Stimulated activated naive CD8-positive, alpha-beta T cell treated with anti-CD3 and anti-CD28 coated beads, Interleukin-15, Interleukin-2, amounts not matched to agents 100 ng/mL and 50 ng/mL, for 24 hours (primary cell): ENCODE results near the gene WDR62.

Experiments used
- H3K27ac Mint-ChIP-seq: one replicate; pipeline ENCODE4 v1.8.0; 2021; ENCODE audit warnings: mild to moderate bottlenecking, mixed read lengths
- H3K27me3 Mint-ChIP-seq: one replicate; pipeline ENCODE4 v1.8.0; 2021; ENCODE audit warnings: mixed read lengths
- H3K36me3 Mint-ChIP-seq: one replicate; pipeline ENCODE4 v1.8.0; 2021; ENCODE audit warnings: low read depth, mixed read lengths
- H3K4me1 Mint-ChIP-seq: one replicate; pipeline ENCODE4 v1.8.0; 2021; ENCODE audit warnings: low read depth, mixed read lengths
- H3K4me3 Mint-ChIP-seq: one replicate; pipeline ENCODE4 v1.8.0; 2021; ENCODE audit warnings: mild to moderate bottlenecking, mixed read lengths
- H3K9me3 Mint-ChIP-seq: one replicate; pipeline ENCODE4 v1.8.0; 2021; ENCODE audit warnings: mixed read lengths

WDR62 gene

GRCh38 chr19:36151144-36152018, 96.7 kb downstream of the WDR62 start:
- Mint-ChIP-seq H3K36me3 (peaks cover 37% of the 10 kb centered on the region), H3K9me3 (no peaks in the 10 kb centered on the region), H3K4me1 (no peaks in the 10 kb centered on the region), H3K4me3 (no peak overlapping the region), H3K27me3 (no peaks in the 10 kb centered on the region), H3K27ac (no peak overlapping the region)

GRCh38 chr19:36152019-36152351, 97.3 kb downstream of the WDR62 start:
- Mint-ChIP-seq H3K4me3 (no peak overlapping the region), H3K27me3 (no peaks in the 10 kb centered on the region), H3K4me1 (no peaks in the 10 kb centered on the region), H3K36me3 (peaks cover 31% of the 10 kb centered on the region), H3K9me3 (no peaks in the 10 kb centered on the region), H3K27ac (no peak overlapping the region)

- Mint-ChIP-seq H3K4me1 (no peaks in the 10 kb centered on the region), H3K9me3 (no peaks in the 10 kb centered on the region), H3K4me3 (no peak within 1 kb of the TSS), H3K36me3 (peaks cover 27% of the 10 kb centered on the region), H3K27ac (no peak within 1 kb of the TSS), H3K27me3 (no peaks in the 10 kb centered on the region)
These were observed 97.8 kb downstream of the WDR62 start, which contains the start of gene COX7A1 for GRCh38 chr19:36152352-36153091. TSS of gene COX7A1 (minus strand) at chr19:36152447. CDS start at chr19:36152407, 40 bp downstream.

GRCh38 chr19:36153126-36153525, 98.4 kb downstream of the WDR62 start:
- Mint-ChIP-seq H3K27me3 (no peaks in the 10 kb centered on the region), H3K36me3 (peaks cover 23% of the 10 kb centered on the region), H3K4me1 (no peaks in the 10 kb centered on the region), H3K4me3 (no peak overlapping the region), H3K9me3 (no peaks in the 10 kb centered on the region), H3K27ac (no peak overlapping the region)
